ENCODE results near the gene SUMO3.

- TF ChIP-seq, protein P1, sequence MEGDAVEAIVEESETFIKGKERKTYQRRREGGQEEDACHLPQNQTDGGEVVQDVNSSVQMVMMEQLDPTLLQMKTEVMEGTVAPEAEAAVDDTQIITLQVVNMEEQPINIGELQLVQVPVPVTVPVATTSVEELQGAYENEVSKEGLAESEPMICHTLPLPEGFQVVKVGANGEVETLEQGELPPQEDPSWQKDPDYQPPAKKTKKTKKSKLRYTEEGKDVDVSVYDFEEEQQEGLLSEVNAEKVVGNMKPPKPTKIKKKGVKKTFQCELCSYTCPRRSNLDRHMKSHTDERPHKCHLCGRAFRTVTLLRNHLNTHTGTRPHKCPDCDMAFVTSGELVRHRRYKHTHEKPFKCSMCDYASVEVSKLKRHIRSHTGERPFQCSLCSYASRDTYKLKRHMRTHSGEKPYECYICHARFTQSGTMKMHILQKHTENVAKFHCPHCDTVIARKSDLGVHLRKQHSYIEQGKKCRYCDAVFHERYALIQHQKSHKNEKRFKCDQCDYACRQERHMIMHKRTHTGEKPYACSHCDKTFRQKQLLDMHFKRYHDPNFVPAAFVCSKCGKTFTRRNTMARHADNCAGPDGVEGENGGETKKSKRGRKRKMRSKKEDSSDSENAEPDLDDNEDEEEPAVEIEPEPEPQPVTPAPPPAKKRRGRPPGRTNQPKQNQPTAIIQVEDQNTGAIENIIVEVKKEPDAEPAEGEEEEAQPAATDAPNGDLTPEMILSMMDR (IDR thresholded peaks at IDR 0.05): no peak
- no peak for TF ChIP-seq ZFX (IDR thresholded peaks at IDR 0.05; ENCODE audit: borderline replicate concordance)
These were observed 10.6 kb upstream of the SUMO3 start for GRCh38 chr21:44828362-44829056.

Data from 22Rv1 (cell line).